ENCODE data around the gene EVA1C. TPM values are rescaled to one million over a fixed set of nuclear protein-coding genes. Genes with fewer than 3 reads are reported as not detected.

The EVA1C gene
- total RNA-seq, 1 donor from 2014 or later: 0.38 TPM

GRCh38 chr21:32377991-32378390 is 34.5 kb upstream of the EVA1C start:
- Mint-ChIP-seq H3K4me1 (peaks cover 2% of the 10 kb centered on the region), H3K27me3 (no peaks in the 10 kb centered on the region), H3K9me3 (no peaks in the 10 kb centered on the region), H3K27ac (no peak overlapping the region), H3K36me3 (ENCODE audit: low read depth) (peaks cover 88% of the 10 kb centered on the region), H3K4me3 (no peak overlapping the region)
- no peak for DNase-seq
- CTCF ChIA-PET: no interaction called here
- ATAC-seq (ENCODE audit: low read depth): no peak
- intact Hi-C loops (cut with micrococcal nuclease): no loop called here
- TF ChIP-seq CTCF (IDR thresholded peaks at IDR 0.05): no peak
- POLR2A ChIA-PET: no interaction called here

GRCh38 chr21:32378956-32379355 is 33.5 kb upstream of the EVA1C start:
- H3K27ac Mint-ChIP-seq: no peak overlapping the region
- no peaks in the 10 kb centered on the region for H3K27me3 Mint-ChIP-seq
- ATAC-seq (ENCODE audit: low read depth) (no peak), DNase-seq (no peak)
- ChIA-PET CTCF (no interaction called here), POLR2A (no interaction called here)
- peaks cover 2% of the 10 kb centered on the region for H3K4me1 Mint-ChIP-seq
- H3K4me3 Mint-ChIP-seq: no peak overlapping the region
- H3K36me3 Mint-ChIP-seq (ENCODE audit: low read depth): peaks cover 92% of the 10 kb centered on the region
- intact Hi-C loops (cut with micrococcal nuclease): no loop called here
- TF ChIP-seq CTCF (IDR thresholded peaks at IDR 0.05): no peak
- H3K9me3 Mint-ChIP-seq: no peaks in the 10 kb centered on the region

GRCh38 chr21:32380940-32381339 is 31.6 kb upstream of the EVA1C start:
- Mint-ChIP-seq H3K27me3 (no peaks in the 10 kb centered on the region), H3K9me3 (no peaks in the 10 kb centered on the region), H3K4me1 (peaks cover 2% of the 10 kb centered on the region), H3K4me3 (no peak overlapping the region), H3K36me3 (ENCODE audit: low read depth) (peaks cover 97% of the 10 kb centered on the region), H3K27ac (no peak overlapping the region)
- DNase-seq (no peak), ATAC-seq (ENCODE audit: low read depth) (no peak)
- POLR2A ChIA-PET: no interaction called here
- intact Hi-C loops (cut with micrococcal nuclease): no loop called here
- CTCF ChIA-PET: no interaction called here
- no peak for TF ChIP-seq CTCF (IDR thresholded peaks at IDR 0.05)

- Mint-ChIP-seq H3K36me3 (ENCODE audit: low read depth) (peaks cover 90% of the 10 kb centered on the region), H3K27ac (no peak overlapping the region), H3K4me3 (no peak overlapping the region), H3K27me3 (no peaks in the 10 kb centered on the region), H3K9me3 (no peaks in the 10 kb centered on the region), H3K4me1 (no peaks in the 10 kb centered on the region)
- no peak for TF ChIP-seq CTCF (IDR thresholded peaks at IDR 0.05)
- no peak for DNase-seq
- no peak for ATAC-seq (ENCODE audit: low read depth)
- POLR2A ChIA-PET: no interaction called here
- CTCF ChIA-PET: no interaction called here
- intact Hi-C loops (cut with micrococcal nuclease): no loop called here
Measured at GRCh38 chr21:32381571-32381970, 30.9 kb upstream of the EVA1C start.

GRCh38 chr21:32382108-32382644 is 30.3 kb upstream of the EVA1C start:
- H3K4me1 Mint-ChIP-seq: no peaks in the 10 kb centered on the region
- no peak overlapping the region for H3K27ac Mint-ChIP-seq
- no peak for TF ChIP-seq CTCF (IDR thresholded peaks at IDR 0.05)
- ATAC-seq (ENCODE audit: low read depth): no peak
- DNase-seq: no peak
- no peaks in the 10 kb centered on the region for H3K27me3 Mint-ChIP-seq
- no peak overlapping the region for H3K4me3 Mint-ChIP-seq
- intact Hi-C loops (cut with micrococcal nuclease): no loop called here
- CTCF ChIA-PET: no interaction called here
- H3K9me3 Mint-ChIP-seq: no peaks in the 10 kb centered on the region
- peaks cover 87% of the 10 kb centered on the region for H3K36me3 Mint-ChIP-seq (ENCODE audit: low read depth)
- POLR2A ChIA-PET: no interaction called here
